GM19238 (cell line): ENCODE measurements around the gene HTR3B.

Experiments
- DNase-seq: peaks from one replicate; pipeline ENCODE4 v3.0.0; 2011; ENCODE audit warnings: low spot score; ENCODE audit not compliant: insufficient read length

The HTR3B gene

DNA sequence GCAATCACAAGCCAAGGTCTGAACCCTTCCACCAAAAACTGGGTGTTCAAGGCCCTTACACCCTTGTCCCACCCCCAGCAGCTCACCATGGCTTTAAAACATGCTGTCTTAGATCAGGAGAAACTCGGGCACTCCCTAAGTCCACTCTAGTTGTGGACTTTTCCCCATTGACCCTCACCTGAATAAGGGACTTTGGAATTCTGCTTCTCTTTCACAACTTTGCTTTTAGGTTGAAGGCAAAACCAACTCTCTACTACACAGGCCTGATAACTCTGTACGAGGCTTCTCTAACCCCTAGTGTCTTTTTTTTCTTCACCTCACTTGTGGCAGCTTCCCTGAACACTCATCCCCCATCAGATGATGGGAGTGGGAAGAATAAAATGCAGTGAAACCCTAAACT, 85.3 kb downstream of the HTR3B start:
- DNase-seq, result no peak

DNA sequence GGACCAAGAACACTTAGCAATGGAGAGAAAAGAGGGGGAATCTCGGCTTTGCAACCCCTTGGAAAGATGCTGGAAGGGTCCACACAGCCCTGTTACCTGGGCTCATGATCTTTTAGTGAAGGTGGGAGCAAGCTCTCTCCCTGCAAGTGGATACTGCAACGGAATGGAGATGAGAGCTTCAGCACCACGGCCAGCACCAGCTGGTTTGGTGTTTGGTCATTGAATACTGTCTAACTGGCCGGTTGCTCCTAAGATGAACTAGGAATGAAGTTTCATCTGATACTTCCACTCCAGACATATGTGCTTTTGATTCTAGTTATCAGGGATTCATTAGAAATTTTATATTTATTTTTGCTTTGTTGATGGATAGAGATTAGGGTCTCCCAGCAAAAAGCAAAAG, 86.6 kb downstream of the HTR3B start:
- no peak for DNase-seq

GRCh38 chr11:113991718-113992458, 87.3 kb downstream of the HTR3B start:
- DNase-seq, result no peak

DNA sequence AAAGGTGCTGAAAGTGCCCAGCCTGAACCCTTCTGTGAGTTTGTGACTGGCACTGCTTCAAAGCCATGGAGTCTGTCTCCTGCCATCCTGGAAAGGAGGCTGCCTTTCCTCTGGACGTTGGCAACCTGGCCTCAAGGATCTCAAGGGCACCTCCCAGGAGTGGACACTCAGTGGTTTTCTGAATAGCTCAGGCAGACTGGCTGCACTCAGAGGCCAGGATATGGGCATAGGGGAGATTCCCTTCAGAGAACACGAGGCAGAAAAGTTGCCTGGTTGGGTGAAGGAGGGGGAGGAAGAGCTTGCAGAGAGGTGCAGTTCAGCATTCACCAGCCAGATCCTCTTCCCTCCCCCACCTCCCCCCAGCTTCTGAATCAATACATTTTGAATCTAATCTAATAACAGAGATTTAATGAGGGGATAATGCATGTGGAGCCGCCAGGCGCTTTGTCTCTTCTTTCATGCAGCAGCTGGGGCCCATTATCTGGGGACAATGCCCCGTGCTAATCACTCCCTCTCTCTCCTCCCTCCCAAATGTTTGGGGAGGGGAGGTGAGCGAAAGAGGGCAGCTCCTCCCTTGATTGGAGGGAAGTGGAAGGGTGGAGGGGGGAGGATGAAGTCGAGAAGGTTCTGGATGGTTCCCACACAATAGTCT, 88.0 kb downstream of the HTR3B start:
- DNase-seq, result no peak

DNA sequence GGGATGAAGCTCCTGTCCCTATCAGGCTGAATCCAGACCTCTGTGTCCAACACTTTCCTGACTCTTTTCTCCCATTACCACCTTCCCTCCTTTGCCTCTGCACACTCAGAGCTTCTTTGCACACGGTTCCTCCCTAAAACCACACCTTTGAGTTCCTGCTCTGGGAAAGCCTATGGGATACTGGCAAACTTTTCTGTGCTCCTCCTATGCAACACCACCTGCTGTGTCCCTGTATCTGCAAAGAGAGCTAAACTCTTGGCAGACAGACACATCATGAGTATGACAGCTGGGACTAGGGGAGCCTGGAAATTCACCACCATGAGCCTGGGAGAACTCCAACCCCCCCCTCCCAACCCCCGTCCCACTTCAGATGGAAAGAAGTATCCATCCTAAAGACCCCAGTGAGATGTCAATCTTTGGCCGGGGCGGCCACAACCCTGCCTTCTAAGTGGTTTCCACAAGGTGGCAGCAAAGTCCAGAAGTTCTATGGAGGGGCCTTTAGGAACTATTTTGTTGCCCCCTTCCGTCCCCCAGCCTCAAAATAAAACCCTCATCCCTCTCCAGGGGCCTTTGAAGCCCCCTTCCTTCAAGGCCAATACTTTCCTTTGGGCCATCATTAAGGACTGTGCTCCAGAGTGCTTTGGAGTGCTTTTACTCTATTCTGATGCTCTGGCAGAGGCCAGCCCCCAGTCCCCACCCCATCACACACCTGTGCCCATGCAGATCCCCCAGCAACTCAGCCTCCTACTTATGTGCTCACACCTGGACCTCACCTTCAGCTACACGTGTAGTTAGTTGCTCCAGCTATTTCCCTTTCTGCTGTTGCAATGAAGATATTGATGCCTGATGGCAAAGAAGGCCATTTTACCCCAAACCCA, 89.7 kb downstream of the HTR3B start:
- DNase-seq, result no peak
